Prostate gland (tissue), 2 donors: ENCODE results near the gene FHIT. TPM values are rescaled to one million over a fixed set of nuclear protein-coding genes. Genes with fewer than 3 reads are reported as not detected.

Experiments
- DNase-seq: peaks from one replicate; pipeline ENCODE4 v3.0.0-alpha.2; 2019; ENCODE audit warnings: low spot score
- H3K27ac ChIP-seq, 2 donors: fragments of 200-600 bp; sonication (generic); 2 replicates each; pipeline ENCODE4 v1.5.1; 2017 to 2019
- H3K27me3 ChIP-seq: fragments of 200-600 bp; sonication (generic); replicated peaks from 2 replicates; pipeline ENCODE4 v1.5.1; 2019; ENCODE audit not compliant: insufficient read depth
- H3K36me3 ChIP-seq, 2 donors: fragments of 200-600 bp; sonication (generic); 1 replicate in 1 of 2; 2 replicates in 1 of 2; pipeline versions ENCODE4 v1.5.1 to v1.8.1; 2017 to 2019
- H3K4me1 ChIP-seq: fragments of 200-600 bp; sonication (generic); replicated peaks from 2 replicates; pipeline ENCODE4 v1.5.1; 2019
- H3K4me3 ChIP-seq, 2 donors: fragments of 200-600 bp; sonication (generic); 2 replicates each; pipeline ENCODE4 v1.5.1; 2017 to 2019
- H3K9me3 ChIP-seq: fragments of 200-600 bp; sonication (generic); 2 replicates; pipeline ENCODE4 v1.5.1; 2017
- CTCF ChIP-seq, 4 experiments: fragments of 200-600 bp in 2 of 4; fragments of 450-650 bp in 2 of 4; sonication (generic) in 2 of 4; IDR thresholded peaks; 1 replicate in 3 of 4; 2 replicates in 1 of 4; pipeline ENCODE4 v1.5.1; 2016 to 2019; ENCODE audit warnings: antibody characterized with exemption in 4 of 4, mild to moderate bottlenecking in 2 of 4, moderate library complexity in 2 of 4
- POLR2A ChIP-seq: fragments of 450-650 bp; IDR thresholded peaks from one replicate; pipeline ENCODE4 v1.6.1; 2016; ENCODE audit warnings: antibody characterized with exemption, mild to moderate bottlenecking
- POLR2AphosphoS5 ChIP-seq: sonication (generic); formaldehyde crosslinking; IDR thresholded peaks from one replicate; pipeline ENCODE4 v1.6.1; 2017; ENCODE audit warnings: antibody characterized with exemption
- WGBS: methylation state at CpG from one replicate; pipeline ENCODE4 v1.1.5; 2018; 5-methylcytosine and 5-hydroxymethylcytosine counted together
- intact Hi-C: fragments of 100-400 bp; cut with DNase I; formaldehyde crosslinking; loops from one replicate; pipeline ENCODE4 v1.14.2; 2022
- total RNA-seq, 2 donors: library from RNA; depleted of rRNA; stranded (reverse); fragments of >200 nt; gene quantifications; one replicate each; pipeline ENCODE4 v1.1.0, GENCODE V29; 2016

The FHIT gene
- total RNA-seq, 2 donors from 2014 or later = 6.4 to 10.4 TPM

- intact Hi-C loops = no loop called here
- no peaks in the 10 kb centered on the region for H3K36me3 ChIP-seq
- no peak for TF ChIP-seq CTCF (IDR thresholded peaks at IDR 0.05)
- TF ChIP-seq POLR2A = no peak
- H3K4me3 ChIP-seq = no peak overlapping the region
- H3K27ac ChIP-seq = no peak overlapping the region
- no peaks in the 10 kb centered on the region for H3K4me1 ChIP-seq
- no peak for DNase-seq
- no peaks in the 10 kb centered on the region for H3K9me3 ChIP-seq
- 93% methylated on average over 3 of the region's 3 CpGs for WGBS
- H3K27me3 ChIP-seq = no peaks in the 10 kb centered on the region
These were observed 478.7 kb downstream of the FHIT start for GRCh38 chr3:60772584-60772983.

- TF ChIP-seq CTCF (IDR thresholded peaks at IDR 0.05) = no peak
- no peak for TF ChIP-seq POLR2AphosphoS5
- TF ChIP-seq POLR2A = no peak
- H3K27me3 ChIP-seq = no peaks in the 10 kb centered on the region
- no peak overlapping the region for H3K4me3 ChIP-seq
- no peak overlapping the region for H3K27ac ChIP-seq
- DNase-seq = no peak
- H3K4me1 ChIP-seq = no peaks in the 10 kb centered on the region
- intact Hi-C loops = no loop called here
- no peaks in the 10 kb centered on the region for H3K9me3 ChIP-seq
- no peaks in the 10 kb centered on the region for H3K36me3 ChIP-seq
These were observed 479.5 kb downstream of the FHIT start for GRCh38 chr3:60771766-60772165.

GRCh38 chr3:60770532-60770931 lies 480.7 kb downstream of the FHIT start:
- DNase-seq = peak; percentile 5
- intact Hi-C loops = no loop called here
- no peaks in the 10 kb centered on the region for H3K9me3 ChIP-seq
- H3K27me3 ChIP-seq = no peaks in the 10 kb centered on the region
- WGBS = 33% methylated on average over 1 of the region's 1 CpG
- H3K4me3 ChIP-seq = no peak overlapping the region
- no peaks in the 10 kb centered on the region for H3K36me3 ChIP-seq
- TF ChIP-seq POLR2A (no peak), POLR2AphosphoS5 (no peak), CTCF (IDR thresholded peaks at IDR 0.05) (no peak)
- H3K27ac ChIP-seq = no peak overlapping the region
- H3K4me1 ChIP-seq = no peaks in the 10 kb centered on the region

- TF ChIP-seq POLR2A (no peak), POLR2AphosphoS5 (no peak), CTCF (IDR thresholded peaks at IDR 0.05) (no peak)
- no peak overlapping the region for H3K27ac ChIP-seq
- WGBS = 70% methylated on average over 3 of the region's 3 CpGs
- intact Hi-C loops = no loop called here
- H3K9me3 ChIP-seq = no peaks in the 10 kb centered on the region
- no peaks in the 10 kb centered on the region for H3K27me3 ChIP-seq
- H3K4me3 ChIP-seq = no peak overlapping the region
- no peaks in the 10 kb centered on the region for H3K36me3 ChIP-seq
- DNase-seq = no peak
- H3K4me1 ChIP-seq = no peaks in the 10 kb centered on the region
These were observed 483.7 kb downstream of the FHIT start for GRCh38 chr3:60767536-60767935.

- Histone ChIP-seq H3K27ac (no peak overlapping the region), H3K9me3 (no peaks in the 10 kb centered on the region), H3K36me3 (no peaks in the 10 kb centered on the region), H3K27me3 (no peaks in the 10 kb centered on the region), H3K4me3 (no peak overlapping the region), H3K4me1 (no peaks in the 10 kb centered on the region)
- intact Hi-C loops = no loop called here
- DNase-seq = no peak
- TF ChIP-seq POLR2A (no peak), POLR2AphosphoS5 (no peak), CTCF (IDR thresholded peaks at IDR 0.05) (no peak)
- WGBS = 85% methylated on average over 3 of the region's 3 CpGs
These were observed 485.5 kb downstream of the FHIT start for GRCh38 chr3:60765776-60766175.
